H1 (cell line): ENCODE results near the gene OGFR. TPM values are rescaled to one million over a fixed set of nuclear protein-coding genes. Genes with fewer than 3 reads are reported as not detected.

Source experiments
- GABPA ChIP-seq: IDR thresholded peaks from 2 replicates; pipeline ENCODE4 v1.6.1; 2011; ENCODE audit warnings: mild to moderate bottlenecking, low read length, moderate library complexity, borderline replicate concordance; ENCODE audit not compliant: insufficient read depth
- KDM1A ChIP-seq: fragments of 200-600, 300-600 bp; sonication (generic); IDR thresholded peaks from 2 replicates; pipeline ENCODE4 v1.7.1; 2016; ENCODE audit warnings: mild to moderate bottlenecking, low read length, borderline replicate concordance
- NRF1 ChIP-seq: IDR thresholded peaks from 2 replicates; pipeline ENCODE4 v1.6.1; 2011; ENCODE audit warnings: mild to moderate bottlenecking, low read depth, low read length, improper control_type of control experiment
- PHF8 ChIP-seq: fragments of 200-600 bp; sonication (generic); conservative IDR thresholded peaks from 2 replicates; pipeline ENCODE4 v1.7.1; 2012; ENCODE audit warnings: low read depth, mild to moderate bottlenecking, inconsistent platforms, low read length, moderate library complexity
- SUZ12 ChIP-seq: fragments of 200-600 bp; sonication (generic); IDR thresholded peaks from 2 replicates; pipeline ENCODE4 v1.6.1; 2012; ENCODE audit warnings: mild to moderate bottlenecking, inconsistent platforms, low read length, moderate library complexity, mixed read lengths
- polyA plus RNA-seq, 7 experiments: library from polyadenylated mRNA; depleted of rRNA in 3 of 7; stranded (reverse) in 5 of 7; unstranded in 2 of 7; fragments of >200 nt in 5 of 7; fragments of 200-250 nt in 2 of 7; gene quantifications; 1 replicate in 5 of 7; 2 replicates in 1 of 7; 4 replicates in 1 of 7; pipeline versions ENCODE4 v1.2.1 to v1.2.3, GENCODE V29; 2011 to 2013; ENCODE audit warnings: missing spikeins in 2 of 7, mixed read lengths in 2 of 7
- total RNA-seq: library from RNA; stranded (reverse); fragmentation: NEBNext Ultra II Directional; extraction: Animal tissue kit (Norgen Biotek cat#: 25700); gene quantifications from 2 replicates; pipeline ENCODE4 v1.2.1, GENCODE V29; 2021

The OGFR gene
- total and polyA plus RNA-seq, 2 of the 8 experiments (the other 6 are each of a cell fraction or from before 2014, with no cell fraction given): 13.9 to 25.1 TPM

DNA sequence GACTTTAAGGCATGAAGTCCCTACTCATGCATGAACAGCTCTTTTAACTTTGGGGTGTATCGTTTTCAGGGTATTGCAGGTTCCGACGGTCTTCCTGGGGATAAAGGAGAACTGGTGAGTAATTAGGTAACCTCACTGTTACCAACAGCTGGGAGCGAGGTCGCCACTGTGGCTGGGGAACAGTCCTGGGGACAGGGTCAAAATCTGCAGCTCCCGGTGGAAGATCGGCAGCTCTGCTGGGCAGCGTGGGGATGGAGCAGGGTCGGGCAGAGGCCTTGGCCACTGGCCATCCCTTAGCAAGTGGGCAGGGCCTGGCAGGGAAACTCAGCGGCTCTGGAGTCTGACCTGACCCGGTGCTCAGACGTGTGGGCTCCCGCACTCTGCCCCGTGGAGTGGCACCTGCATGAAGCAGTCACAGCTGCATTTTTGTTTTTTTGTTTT is 28.3 kb downstream of the OGFR start (continued):
- TF ChIP-seq SUZ12: no peak
- TF ChIP-seq NRF1: no peak
- TF ChIP-seq GABPA: no peak
- no peak for TF ChIP-seq PHF8
- TF ChIP-seq KDM1A: no peak
